ENCODE data around the gene OGFOD3. TPM values are rescaled to one million over a fixed set of nuclear protein-coding genes. Genes with fewer than 3 reads are reported as not detected.
A peak's percentile ranks its signal among the peaks of the same experiment; 100 is the strongest.

OGFOD3 gene
- total RNA-seq, 2 experiments from 2014 or later: 12.9 to 13.7 TPM

DNA sequence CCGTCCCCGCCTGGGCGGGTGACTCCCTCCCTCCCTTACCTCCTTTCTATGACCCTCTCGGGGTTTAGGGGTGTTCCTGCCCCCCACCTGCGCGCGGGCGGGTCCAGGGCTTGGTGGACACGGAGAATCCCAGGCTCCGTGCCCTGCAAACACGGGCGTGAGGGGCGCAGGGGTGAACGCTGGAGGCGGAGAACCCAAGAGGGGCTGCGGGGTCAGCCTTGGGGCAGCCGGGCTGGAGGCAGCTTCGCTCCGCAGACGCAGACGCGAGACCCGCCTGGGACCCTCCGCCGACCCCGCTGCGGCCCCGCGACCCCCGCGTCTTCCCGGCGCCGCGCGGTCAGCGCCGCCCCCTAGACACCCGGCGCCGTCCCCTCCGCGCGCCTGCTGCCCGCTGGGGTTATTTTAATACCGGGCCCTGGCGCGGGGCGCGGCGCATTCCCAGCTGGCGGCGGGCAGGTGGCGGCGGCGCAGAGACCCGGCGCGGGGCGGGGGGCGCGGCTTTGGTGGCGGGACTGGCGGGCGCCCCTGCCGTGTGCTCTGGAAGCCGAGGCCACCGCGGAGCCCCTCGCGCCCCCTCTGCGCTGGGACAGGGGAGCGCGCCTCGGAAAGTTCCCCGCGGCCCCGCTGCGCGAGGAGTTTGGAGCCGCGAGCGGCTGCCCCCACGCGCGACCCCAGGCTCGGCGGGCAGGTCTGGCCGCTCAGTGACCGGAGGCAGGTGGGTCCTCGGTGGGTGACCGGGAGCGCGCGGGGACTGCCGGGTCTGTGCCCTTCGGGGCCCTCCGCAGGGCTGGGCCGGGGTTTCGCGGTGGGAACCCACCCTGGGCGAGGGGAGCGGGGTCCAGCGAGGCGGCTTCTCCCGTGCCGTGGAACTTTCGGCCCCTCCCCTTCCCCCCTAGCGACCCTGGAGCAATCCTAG, 46.8 kb downstream of the OGFOD3 start, which contains the start of gene UTS2R:
TSS of gene UTS2R (plus strand) at position 433 of the 916 bp plus-strand sequence. CDS start 2,560 bp downstream, outside the sequence.
- peaks cover 22% of the 10 kb centered on the region for H3K4me1 ChIP-seq (ENCODE audit: insufficient read depth, low read length)
- no peak for ATAC-seq (ENCODE audit: poor library complexity)
- H3K36me3 ChIP-seq (ENCODE audit: insufficient read depth, low read length): no peaks in the 10 kb centered on the region
- H3K9me3 Mint-ChIP-seq: no peaks in the 10 kb centered on the region
- H3K36me3 Mint-ChIP-seq (ENCODE audit: low read depth): no peaks in the 10 kb centered on the region
- H3K4me1 Mint-ChIP-seq (ENCODE audit: low read depth): peaks cover 10% of the 10 kb centered on the region
- POLR2A ChIA-PET: no interaction called here
- H3K27me3 Mint-ChIP-seq: peaks cover 56% of the 10 kb centered on the region
- CTCF ChIA-PET: interaction anchor here (1.0 kb wide), 1 partner anchor 334 kb away, joined by 3 read pairs; the partner anchor contains the start of gene DCXR
- H3K9me3 ChIP-seq (ENCODE audit: control insufficient read depth in 1 of 2, insufficient read depth in 1 of 2, low read length in 2 of 2): peaks cover 0 to 24% of the 10 kb centered on the region in 2 experiments
- intact Hi-C loops (cut with DNase I, micrococcal nuclease): no loop called here
- no peak for TF ChIP-seq CTCF (IDR thresholded peaks at IDR 0.05)
- H3K27ac ChIP-seq (ENCODE audit: low read depth in 1 of 2, low read length in 2 of 2): no peak within 1 kb of the TSS
- H3K27me3 ChIP-seq (ENCODE audit: control insufficient read depth in 1 of 2, insufficient read depth in 2 of 2, low read length in 2 of 2): peaks cover 44 to 46% of the 10 kb centered on the region in 2 experiments
- no peak for DNase-seq
- peak within 1 kb of the TSS; percentile 42 for H3K4me3 Mint-ChIP-seq
- peak within 1 kb of the TSS; percentile 45 for H3K4me3 ChIP-seq (ENCODE audit: low read length)
- H3K27ac Mint-ChIP-seq: no peak within 1 kb of the TSS

DNA sequence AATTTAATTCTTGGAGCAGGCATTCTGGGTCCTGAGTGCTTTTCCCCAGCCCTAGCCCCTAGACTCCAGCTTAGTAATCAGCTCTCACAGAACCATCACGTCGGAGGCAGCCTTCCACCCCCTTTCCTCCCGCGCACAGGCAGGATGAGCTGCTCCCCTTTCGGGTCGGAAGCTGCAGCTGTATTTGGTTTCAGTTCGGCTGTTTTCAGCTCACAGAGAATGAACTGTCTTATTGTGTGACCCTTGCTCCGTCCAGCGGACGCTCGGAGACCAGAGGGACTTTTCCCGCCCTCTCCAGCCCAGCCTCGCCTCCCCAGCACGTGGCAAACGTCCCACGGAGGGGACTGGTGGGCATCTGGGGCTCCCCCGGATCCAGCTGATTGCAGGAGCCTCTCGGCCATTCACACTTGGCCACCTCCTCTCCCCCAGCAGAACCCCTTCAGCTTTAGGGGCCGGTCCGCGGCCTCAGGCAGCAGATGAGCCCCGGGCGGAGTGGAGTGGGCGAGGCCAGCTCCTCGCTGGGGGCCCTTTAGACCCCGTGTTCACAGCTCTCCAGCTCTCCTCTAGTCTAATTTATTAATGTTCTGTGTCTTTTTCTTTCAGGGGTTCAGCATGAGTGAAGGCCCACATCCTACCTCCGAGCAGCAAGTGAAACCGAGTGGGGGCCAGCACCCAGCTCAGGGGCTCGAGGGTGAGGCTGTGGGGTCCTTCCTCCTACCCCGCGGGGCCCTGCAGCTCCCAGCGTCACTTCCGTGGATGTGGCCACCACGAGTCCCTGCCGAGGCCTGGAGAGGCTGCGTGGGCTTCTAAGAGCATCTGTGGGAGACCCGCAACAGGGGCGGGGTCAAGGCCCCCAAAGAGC, 47.7 kb downstream of the OGFOD3 start:
- ChIA-PET CTCF (interaction anchor here (1.0 kb wide), 1 partner anchor 333 kb away, joined by 3 read pairs; the partner anchor contains the start of gene DCXR), POLR2A (no interaction called here)
- H3K36me3 Mint-ChIP-seq (ENCODE audit: low read depth): no peaks in the 10 kb centered on the region
- H3K27me3 Mint-ChIP-seq: peaks cover 47% of the 10 kb centered on the region
- intact Hi-C loops (cut with DNase I, micrococcal nuclease): no loop called here
- ATAC-seq (ENCODE audit: poor library complexity) (no peak), DNase-seq (no peak)
- H3K4me1 Mint-ChIP-seq (ENCODE audit: low read depth): peaks cover 10% of the 10 kb centered on the region
- no peaks in the 10 kb centered on the region for H3K36me3 ChIP-seq (ENCODE audit: insufficient read depth, low read length)
- no peaks in the 10 kb centered on the region for H3K9me3 Mint-ChIP-seq
- TF ChIP-seq CTCF (IDR thresholded peaks at IDR 0.05): no peak
- H3K27ac ChIP-seq (ENCODE audit: low read depth in 1 of 2, low read length in 2 of 2): no peak overlapping the region
- peak overlapping the region; percentile 23 for H3K4me3 Mint-ChIP-seq
- H3K4me1 ChIP-seq (ENCODE audit: insufficient read depth, low read length): peaks cover 22% of the 10 kb centered on the region
- H3K9me3 ChIP-seq (ENCODE audit: control insufficient read depth in 1 of 2, insufficient read depth in 1 of 2, low read length in 2 of 2): peaks cover 0 to 21% of the 10 kb centered on the region in 2 experiments
- peaks cover 37 to 42% of the 10 kb centered on the region in 2 experiments for H3K27me3 ChIP-seq (ENCODE audit: control insufficient read depth in 1 of 2, insufficient read depth in 2 of 2, low read length in 2 of 2)
- H3K4me3 ChIP-seq (ENCODE audit: low read length): peak overlapping the region; percentile 45
- no peak overlapping the region for H3K27ac Mint-ChIP-seq

DNA sequence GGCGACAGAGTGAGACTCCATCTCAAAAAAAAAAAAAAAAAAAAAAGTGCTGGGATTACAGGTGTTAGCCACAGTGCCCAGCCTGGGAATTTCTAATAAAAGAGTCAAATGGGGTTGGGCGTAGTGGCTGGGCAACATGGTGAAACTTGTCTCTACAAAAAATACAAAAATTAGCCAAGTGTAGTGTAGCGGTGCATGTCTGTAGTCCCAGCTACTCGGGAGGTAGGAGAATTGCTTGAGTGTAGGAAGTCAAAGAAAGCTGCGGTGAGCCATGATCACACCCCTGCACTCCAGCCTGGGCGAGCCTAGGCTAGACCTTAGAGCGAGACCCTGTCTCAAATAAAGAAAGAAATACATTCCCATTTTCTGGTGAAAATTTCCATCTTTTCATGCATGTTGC, 49.2 kb downstream of the OGFOD3 start:
- intact Hi-C loops (cut with DNase I, micrococcal nuclease): no loop called here
- CTCF ChIA-PET: no interaction called here
- Mint-ChIP-seq H3K27me3 (peaks cover 45% of the 10 kb centered on the region), H3K4me3 (no peak overlapping the region), H3K27ac (no peak overlapping the region), H3K9me3 (no peaks in the 10 kb centered on the region), H3K36me3 (ENCODE audit: low read depth) (no peaks in the 10 kb centered on the region), H3K4me1 (ENCODE audit: low read depth) (peaks cover 10% of the 10 kb centered on the region)
- DNase-seq (no peak), ATAC-seq (ENCODE audit: poor library complexity) (no peak)
- H3K27me3 ChIP-seq (ENCODE audit: control insufficient read depth in 1 of 2, insufficient read depth in 2 of 2, low read length in 2 of 2): peaks cover 30 to 35% of the 10 kb centered on the region in 2 experiments
- H3K9me3 ChIP-seq (ENCODE audit: control insufficient read depth in 1 of 2, insufficient read depth in 1 of 2, low read length in 2 of 2): peaks cover 0 to 21% of the 10 kb centered on the region in 2 experiments
- POLR2A ChIA-PET: no interaction called here
- H3K27ac ChIP-seq (ENCODE audit: low read depth in 1 of 2, low read length in 2 of 2): no peak overlapping the region
- no peak for TF ChIP-seq CTCF (IDR thresholded peaks at IDR 0.05)
- peaks cover 22% of the 10 kb centered on the region for H3K4me1 ChIP-seq (ENCODE audit: insufficient read depth, low read length)
- H3K36me3 ChIP-seq (ENCODE audit: insufficient read depth, low read length): no peaks in the 10 kb centered on the region
- H3K4me3 ChIP-seq (ENCODE audit: low read length): no peak overlapping the region
